Left ventricle myocardium superior (tissue), 1 donor: ENCODE data around the gene TMEM191C. TPM values are rescaled to one million over a fixed set of nuclear protein-coding genes. Genes with fewer than 3 reads are reported as not detected.
A peak's percentile ranks its signal among the peaks of the same experiment; 100 is the strongest.
"Not testable (repeated sequence)": the region's sequence is repeated elsewhere in the genome, so short reads cannot be mapped to it uniquely, and the experiment has no call there.

ENCODE experiments used
- ATAC-seq: fragments of 200-7000 bp; cut with Tn5 transposase; one replicate; pipeline ENCODE4 v1.9.1; 2020; ENCODE audit warnings: mild to moderate bottlenecking, moderate library complexity
- DNase-seq: peaks from one replicate; pipeline ENCODE4 v3.0.0-alpha.2; 2020
- intact Hi-C: fragments of 100-400 bp; cut with micrococcal nuclease; formaldehyde crosslinking; loops from one replicate; pipeline ENCODE4 v1.11.0; 2022
- total RNA-seq: library from RNA; stranded (reverse); fragmentation: NEBNext Ultra II Directional; extraction: Animal tissue kit (Norgen Biotek cat#: 25700); gene quantifications from one replicate; pipeline ENCODE4 v1.2.1, GENCODE V29; 2021
- donor health status: DM: no; HTN: yes; CAD: no; lungs with severe emphysema.

TMEM191C gene
- total RNA-seq, 1 donor from 2014 or later: 0.74 TPM

DNA sequence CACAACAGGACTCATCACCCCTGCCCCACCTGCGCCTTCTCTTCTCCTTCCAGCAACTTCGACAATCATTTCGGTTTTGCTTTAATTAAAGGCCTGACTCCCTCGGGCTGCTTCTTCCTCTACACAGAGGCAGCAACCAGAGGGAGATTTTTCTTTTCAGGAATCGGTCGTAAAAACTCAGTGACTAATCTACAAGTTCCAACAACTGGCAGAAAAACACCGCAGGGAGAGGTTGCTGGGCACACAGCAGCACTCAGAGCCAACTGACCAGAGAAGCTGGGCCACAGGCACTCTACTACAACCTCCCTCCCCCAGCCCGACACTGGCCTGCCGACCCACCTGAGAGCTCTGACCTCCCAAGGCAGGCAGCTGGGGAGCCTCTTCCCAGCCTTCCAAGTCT is 48.0 kb downstream of the TMEM191C start:
- ATAC-seq, DNase-seq, intact Hi-C loops: not testable (repeated sequence)

DNA sequence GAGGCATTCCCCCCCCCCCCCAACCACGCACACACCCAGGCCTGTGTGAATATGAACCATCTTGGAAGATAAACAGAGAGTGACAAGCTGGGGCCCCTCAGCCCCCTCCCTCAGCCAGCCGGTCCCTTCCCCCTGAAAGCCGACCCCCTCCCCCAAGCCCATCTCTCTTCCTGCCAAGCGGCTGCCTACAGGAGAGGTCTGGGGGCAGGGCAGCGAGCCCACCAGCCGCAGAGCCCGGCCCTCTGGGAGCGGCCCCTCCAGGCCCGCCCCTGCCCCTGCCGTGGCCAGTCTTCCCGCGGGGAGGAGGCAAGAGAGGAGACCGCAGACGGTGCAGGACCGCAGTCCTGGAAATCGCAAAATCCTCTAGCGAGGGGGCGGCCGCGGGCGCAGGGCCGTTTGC is 49.3 kb downstream of the TMEM191C start:
- intact Hi-C loops, DNase-seq, ATAC-seq: not testable (repeated sequence)

DNA sequence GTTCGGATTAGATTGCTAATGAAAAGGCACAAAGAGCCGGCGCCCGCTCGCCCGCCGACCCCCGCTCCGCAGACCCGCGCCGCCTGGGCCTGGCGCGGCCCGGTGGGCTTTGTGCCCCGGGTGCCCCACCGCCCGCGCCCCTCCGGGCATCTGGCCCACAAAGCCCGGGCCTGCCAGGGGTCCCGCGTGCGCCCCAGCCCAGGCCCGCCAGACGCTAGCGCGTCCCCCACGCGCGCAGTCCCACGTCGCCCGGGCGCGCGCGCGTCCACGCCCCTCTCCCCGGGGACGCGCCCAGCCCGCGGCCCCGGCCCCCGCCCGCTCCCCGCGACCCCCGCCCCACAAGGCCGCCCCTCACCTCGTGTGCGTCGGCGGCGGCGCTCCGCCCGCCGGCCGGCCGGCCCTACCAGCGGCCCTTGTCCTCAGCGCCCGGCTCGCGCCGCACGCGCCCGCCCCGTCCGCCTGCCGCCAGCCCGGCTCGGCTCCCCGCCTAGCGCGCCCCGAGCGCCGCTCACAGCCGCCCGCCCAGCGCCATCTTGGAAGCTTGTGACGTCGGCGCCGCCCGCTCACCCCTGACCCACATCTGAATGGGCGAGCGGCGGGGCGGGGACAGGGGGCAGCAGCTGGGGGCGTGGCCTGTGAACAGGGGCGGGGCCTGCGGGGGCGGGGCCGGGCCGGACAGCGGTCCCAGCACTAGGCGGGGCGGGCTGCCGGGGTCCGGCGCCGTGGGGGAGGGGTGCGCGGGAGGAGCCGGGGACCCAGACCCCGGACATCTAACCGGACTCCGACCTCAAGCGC is 50.0 kb downstream of the TMEM191C start:
- DNase-seq, intact Hi-C loops: not testable (repeated sequence)
- peak; percentile 87 for ATAC-seq

Other genes starting within 250 kb of the TMEM191C start
- 0.05 TPM for gene RIMBP3B, start 83.6 kb upstream of the TMEM191C start, total RNA-seq
- gene HIC2, start 50.0 kb upstream of the TMEM191C start, total RNA-seq: 1.2 TPM
- not detected for gene RIMBP3C, start 84.1 kb downstream of the TMEM191C start, total RNA-seq
- gene UBE2L3, start 100.3 kb downstream of the TMEM191C start, total RNA-seq: 51.6 TPM
- 4.9 TPM for gene YDJC, start 162.6 kb downstream of the TMEM191C start, total RNA-seq
- gene CCDC116, start 165.4 kb downstream of the TMEM191C start, total RNA-seq: not detected
- 17.9 TPM for gene SDF2L1, start 174.9 kb downstream of the TMEM191C start, total RNA-seq
- gene PPIL2, start 198.6 kb downstream of the TMEM191C start, total RNA-seq: 25.7 TPM